ENCODE measurements around the gene MAP3K20.
A peak's percentile ranks its signal among the peaks of the same experiment; 100 is the strongest.

MAP3K20 gene

GRCh38 chr2:173217116-173217840 lies 141.6 kb downstream of the MAP3K20 start:
- peak overlapping the region; percentile 26 for H3K4me3 ChIP-seq (ENCODE audit: low read length)
- no peak for TF ChIP-seq CTCF (conservative IDR thresholded peaks at IDR 0.05; ENCODE audit: low read depth, low read length)
- no peak for DNase-seq (ENCODE audit: low read depth)

- no peak for DNase-seq (ENCODE audit: low read depth)
- no peak overlapping the region for H3K4me3 ChIP-seq (ENCODE audit: low read length)
- no peak for TF ChIP-seq CTCF (conservative IDR thresholded peaks at IDR 0.05; ENCODE audit: low read depth, low read length)
These were observed 142.8 kb downstream of the MAP3K20 start for GRCh38 chr2:173218326-173219056.

- no peak overlapping the region for H3K4me3 ChIP-seq (ENCODE audit: low read length)
- TF ChIP-seq CTCF (conservative IDR thresholded peaks at IDR 0.05; ENCODE audit: low read depth, low read length), result no peak
- DNase-seq (ENCODE audit: low read depth), result no peak
These were observed 145.6 kb downstream of the MAP3K20 start for GRCh38 chr2:173221132-173221695.

GRCh38 chr2:173221937-173222594 lies 146.4 kb downstream of the MAP3K20 start:
- TF ChIP-seq CTCF (conservative IDR thresholded peaks at IDR 0.05; ENCODE audit: low read depth, low read length), result no peak
- no peak for DNase-seq (ENCODE audit: low read depth)
- no peak overlapping the region for H3K4me3 ChIP-seq (ENCODE audit: low read length)

- no peak for DNase-seq (ENCODE audit: low read depth)
- no peak for TF ChIP-seq CTCF (conservative IDR thresholded peaks at IDR 0.05; ENCODE audit: low read depth, low read length)
- H3K4me3 ChIP-seq (ENCODE audit: low read length), result no peak overlapping the region
These were observed 148.2 kb downstream of the MAP3K20 start for GRCh38 chr2:173223871-173224270.

- no peak for DNase-seq (ENCODE audit: low read depth)
- TF ChIP-seq CTCF (conservative IDR thresholded peaks at IDR 0.05; ENCODE audit: low read depth, low read length), result no peak
- no peak overlapping the region for H3K4me3 ChIP-seq (ENCODE audit: low read length)
These were observed 151.5 kb downstream of the MAP3K20 start for GRCh38 chr2:173226899-173227698.

Measured in retinal pigment epithelial cell (primary cell).